Heart left ventricle (tissue), 13 donors: Measurements from ENCODE around the gene AASDHPPT.

Experiments
- CTCF ChIP-seq, 12 donors: fragments of 200-600 bp; sonication (generic) in 4 of 12; IDR thresholded peaks; one replicate each; pipeline versions ENCODE4 v1.5.0 to v1.8.0; 2018 to 2022; ENCODE audit warnings: antibody characterized with exemption in 12 of 12, mild to moderate bottlenecking in 5 of 12
- POLR2A ChIP-seq, 2 donors: fragments of 450-650 bp; IDR thresholded peaks; one replicate each; pipeline ENCODE4 v1.6.1; 2017; ENCODE audit warnings: antibody characterized with exemption in 2 of 2, mild to moderate bottlenecking in 2 of 2, moderate library complexity in 2 of 2
- donor health status: ischemic (EF 13 %, LVEDD 7.1; RV severe dilation, severe dysfunction).
- donor health status: DM: no; HTN: yes; CAD: no.
- donor health status: DM: no; HTN: no; CAD: no.
- donor health status: ischemic (EF 25% LVEDD 6.9; RV normal size, moderate dysfunction).
- donor health status: ischemic (EF 25% LVEDD 5.7; RV mildly dilated, moderate dysfunction).
- donor health status: ischemic (EF 35%, LVEDD 5.7; RV mildly dilated, moderate dysfunction).
- donor health status: nonischemic (EF 11% LVEDD 7.7; RV severe dilation, severe dysfunction).
- donor health status: DM: yes; HTN: yes; CAD: no.
- donor health status: PGD.
- donor health status: ischemic (EF 29% LVEDD 5.4; RV normal size, mild dysfunction).
- donor health status: nonischemic (EF 23%, LVEDD 6.1; RV moderate dilation, normal function).

- TF ChIP-seq CTCF (IDR thresholded peaks at IDR 0.05): no peak
- no peak for TF ChIP-seq POLR2A (IDR thresholded peaks at IDR 0.05)
Observed at GRCh38 chr11:106059617-106060016, 17.8 kb upstream of the AASDHPPT start.
